Breast epithelium (tissue), 4 donors: ENCODE data around the gene PPP1R18. TPM values are rescaled to one million over a fixed set of nuclear protein-coding genes. Genes with fewer than 3 reads are reported as not detected.

Experiments
- DNase-seq, 2 donors: peaks; one replicate each; pipeline ENCODE4 v3.0.0-alpha.2; 2019; ENCODE audit warnings: low spot score in 2 of 2
- H3K27ac ChIP-seq, 2 donors: fragments of 200-600 bp; sonication (generic) in 1 of 2; one replicate each; pipeline ENCODE4 v1.5.1; 2016 to 2019; ENCODE audit warnings: mild to moderate bottlenecking in 1 of 2
- H3K27me3 ChIP-seq, 2 donors: fragments of 200-600 bp; sonication (generic) in 1 of 2; one replicate each; pipeline versions ENCODE4 v1.5.1 to v1.6.0; 2017 to 2019; ENCODE audit warnings: control low read depth in 1 of 2, mild to moderate bottlenecking in 1 of 2
- H3K36me3 ChIP-seq: fragments of 200-600 bp; one replicate; pipeline ENCODE4 v1.5.1; 2019
- H3K4me1 ChIP-seq, 2 donors: fragments of 200-600 bp; sonication (generic); one replicate each; pipeline ENCODE4 v1.5.1; 2016 to 2019; ENCODE audit warnings: control low read depth in 1 of 2
- H3K4me3 ChIP-seq, 3 donors: fragments of 200-600 bp; sonication (generic); 1 replicate in 2 of 3; 2 replicates in 1 of 3; pipeline ENCODE4 v1.5.1; 2016 to 2019; ENCODE audit warnings: mild to moderate bottlenecking in 3 of 3, moderate library complexity in 2 of 3
- H3K9me3 ChIP-seq, 2 donors: fragments of 200-600 bp; sonication (generic) in 1 of 2; one replicate each; pipeline ENCODE4 v1.5.1; 2016 to 2019; ENCODE audit warnings: control low read depth in 1 of 2
- POLR2A ChIP-seq: fragments of 450-650 bp; IDR thresholded peaks from one replicate; pipeline ENCODE4 v1.6.1; 2016; ENCODE audit warnings: antibody characterized with exemption, mild to moderate bottlenecking, moderate library complexity
- POLR2AphosphoS5 ChIP-seq, 3 donors: sonication (generic); formaldehyde crosslinking; IDR thresholded peaks; one replicate each; pipeline ENCODE4 v1.6.1; 2017; ENCODE audit warnings: antibody characterized with exemption in 3 of 3
- intact Hi-C: fragments of 100-400 bp; cut with DNase I; formaldehyde crosslinking; loops from one replicate; pipeline ENCODE4 v1.15.1; 2023; ENCODE audit warnings: low total_unique reads
- total RNA-seq, 3 donors: library from RNA; depleted of rRNA; stranded (reverse); fragments of >200 nt; gene quantifications; one replicate each; pipeline ENCODE4 v1.1.0, GENCODE V29; 2016
- TF ChIP-seq, protein P1 (sequence below), 3 donors: fragments of 450-650 bp; IDR thresholded peaks; one replicate each; pipeline ENCODE4 v1.5.1; 2016 to 2017; ENCODE audit warnings: antibody characterized with exemption in 3 of 3, mild to moderate bottlenecking in 3 of 3, moderate library complexity in 3 of 3

The PPP1R18 gene
- total RNA-seq, 3 donors from 2014 or later = 18.3 to 41.6 (median 20.0) TPM

DNA sequence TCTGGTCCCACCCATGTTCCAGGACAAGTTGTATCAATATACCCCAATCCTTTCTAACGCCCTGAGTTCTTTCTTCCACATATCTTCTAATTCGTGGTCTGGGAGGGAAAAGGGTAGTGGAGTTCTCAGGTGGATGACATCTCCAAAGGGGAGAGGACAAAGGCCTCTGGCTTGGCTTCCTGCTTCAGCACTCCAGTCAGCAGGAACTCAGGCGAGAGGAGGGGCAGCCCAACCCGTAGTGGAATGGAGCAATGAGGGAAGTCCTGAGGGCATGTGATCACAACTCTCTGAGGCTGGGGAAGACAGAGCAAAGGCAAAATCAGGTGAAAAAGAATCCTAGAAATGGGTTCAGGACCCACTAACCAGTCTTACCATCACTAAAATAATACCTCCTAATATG is 13.9 kb upstream of the PPP1R18 start:
- Histone ChIP-seq H3K27me3 (no peaks in the 10 kb centered on the region), H3K27ac (no peak overlapping the region), H3K4me3 (no peak overlapping the region), H3K9me3 (no peaks in the 10 kb centered on the region), H3K36me3 (no peaks in the 10 kb centered on the region), H3K4me1 (no peaks in the 10 kb centered on the region)
- DNase-seq = no peak
- TF ChIP-seq POLR2A (no peak), POLR2AphosphoS5 (IDR thresholded peaks at IDR 0.05) (no peak)
- TF ChIP-seq, protein P1, sequence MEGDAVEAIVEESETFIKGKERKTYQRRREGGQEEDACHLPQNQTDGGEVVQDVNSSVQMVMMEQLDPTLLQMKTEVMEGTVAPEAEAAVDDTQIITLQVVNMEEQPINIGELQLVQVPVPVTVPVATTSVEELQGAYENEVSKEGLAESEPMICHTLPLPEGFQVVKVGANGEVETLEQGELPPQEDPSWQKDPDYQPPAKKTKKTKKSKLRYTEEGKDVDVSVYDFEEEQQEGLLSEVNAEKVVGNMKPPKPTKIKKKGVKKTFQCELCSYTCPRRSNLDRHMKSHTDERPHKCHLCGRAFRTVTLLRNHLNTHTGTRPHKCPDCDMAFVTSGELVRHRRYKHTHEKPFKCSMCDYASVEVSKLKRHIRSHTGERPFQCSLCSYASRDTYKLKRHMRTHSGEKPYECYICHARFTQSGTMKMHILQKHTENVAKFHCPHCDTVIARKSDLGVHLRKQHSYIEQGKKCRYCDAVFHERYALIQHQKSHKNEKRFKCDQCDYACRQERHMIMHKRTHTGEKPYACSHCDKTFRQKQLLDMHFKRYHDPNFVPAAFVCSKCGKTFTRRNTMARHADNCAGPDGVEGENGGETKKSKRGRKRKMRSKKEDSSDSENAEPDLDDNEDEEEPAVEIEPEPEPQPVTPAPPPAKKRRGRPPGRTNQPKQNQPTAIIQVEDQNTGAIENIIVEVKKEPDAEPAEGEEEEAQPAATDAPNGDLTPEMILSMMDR (IDR thresholded peaks at IDR 0.05) = no peak
- intact Hi-C loops = no loop called here

DNA sequence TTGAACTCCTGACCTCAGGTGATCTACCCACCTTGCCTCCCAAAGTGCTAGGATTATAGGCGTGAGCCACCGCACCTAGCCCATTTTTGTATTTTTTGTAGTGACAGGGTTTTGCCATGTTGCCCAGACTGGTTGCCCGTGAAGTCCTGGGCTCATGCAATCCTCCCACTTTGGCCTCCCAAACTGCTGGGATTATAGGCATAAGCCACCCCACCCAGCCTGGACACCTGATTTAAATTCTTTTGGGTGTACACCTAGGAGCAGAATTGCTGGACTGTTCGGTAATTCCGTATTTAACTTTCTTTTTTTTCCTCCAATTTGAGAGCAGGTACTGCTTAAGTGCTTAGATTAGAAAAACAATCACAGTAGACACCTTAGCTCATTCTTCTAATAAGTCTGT is 10.0 kb upstream of the PPP1R18 start:
- intact Hi-C loops = no loop called here
- peak overlapping the region in 1 of 2 donors; percentile 73 for H3K27ac ChIP-seq
- TF ChIP-seq POLR2AphosphoS5 (IDR thresholded peaks at IDR 0.05) (no peak), POLR2A (no peak)
- TF ChIP-seq, protein P1 (IDR thresholded peaks at IDR 0.05) = no peak
- no peaks in the 10 kb centered on the region for H3K36me3 ChIP-seq
- DNase-seq = no peak
- no peaks in the 10 kb centered on the region for H3K27me3 ChIP-seq
- no peak overlapping the region for H3K4me3 ChIP-seq
- no peaks in the 10 kb centered on the region for H3K4me1 ChIP-seq
- H3K9me3 ChIP-seq = no peaks in the 10 kb centered on the region

DNA sequence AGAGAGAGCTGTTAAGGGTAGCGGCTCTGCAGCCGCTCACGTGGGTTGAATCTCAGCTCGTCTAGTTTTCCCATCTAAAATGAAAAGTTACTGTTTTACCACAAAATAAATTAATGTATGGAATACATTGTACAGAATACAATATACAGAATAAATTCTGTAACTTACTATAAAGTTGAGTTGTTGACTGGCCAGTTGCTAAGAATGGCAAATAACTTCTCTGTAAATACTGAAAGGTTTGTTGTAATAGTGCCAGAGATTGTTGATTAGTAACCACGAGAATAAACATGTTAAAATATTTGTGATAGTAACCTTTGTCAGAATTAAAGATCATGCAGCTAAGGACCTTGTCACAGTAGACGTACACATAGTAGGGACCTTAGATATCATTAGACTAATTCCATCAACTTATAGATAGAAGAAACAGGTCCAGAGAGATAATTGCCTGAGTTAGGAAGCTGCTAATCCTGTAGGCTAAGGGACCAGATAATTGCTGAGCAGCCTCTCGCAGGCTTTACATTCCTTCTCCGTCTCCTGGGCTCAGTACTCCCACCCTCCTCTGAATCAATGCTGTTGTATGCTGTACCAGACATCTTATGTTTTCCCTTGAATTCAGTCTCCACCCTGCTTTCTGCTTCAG is 4.9 kb upstream of the PPP1R18 start:
- Histone ChIP-seq H3K27ac (peak overlapping the region; percentile 96 to 97), H3K4me1 (peaks cover 5 to 18% of the 10 kb centered on the region in 2 donors), H3K27me3 (no peaks in the 10 kb centered on the region), H3K9me3 (no peaks in the 10 kb centered on the region), H3K36me3 (no peaks in the 10 kb centered on the region), H3K4me3 (peak overlapping the region; percentile 65 to 72 (median 66))
- intact Hi-C loops = no loop called here
- TF ChIP-seq POLR2A (no peak), POLR2AphosphoS5 (IDR thresholded peaks at IDR 0.05) (no peak)
- TF ChIP-seq, protein P1 (IDR thresholded peaks at IDR 0.05) = no peak
- no peak for DNase-seq

DNA sequence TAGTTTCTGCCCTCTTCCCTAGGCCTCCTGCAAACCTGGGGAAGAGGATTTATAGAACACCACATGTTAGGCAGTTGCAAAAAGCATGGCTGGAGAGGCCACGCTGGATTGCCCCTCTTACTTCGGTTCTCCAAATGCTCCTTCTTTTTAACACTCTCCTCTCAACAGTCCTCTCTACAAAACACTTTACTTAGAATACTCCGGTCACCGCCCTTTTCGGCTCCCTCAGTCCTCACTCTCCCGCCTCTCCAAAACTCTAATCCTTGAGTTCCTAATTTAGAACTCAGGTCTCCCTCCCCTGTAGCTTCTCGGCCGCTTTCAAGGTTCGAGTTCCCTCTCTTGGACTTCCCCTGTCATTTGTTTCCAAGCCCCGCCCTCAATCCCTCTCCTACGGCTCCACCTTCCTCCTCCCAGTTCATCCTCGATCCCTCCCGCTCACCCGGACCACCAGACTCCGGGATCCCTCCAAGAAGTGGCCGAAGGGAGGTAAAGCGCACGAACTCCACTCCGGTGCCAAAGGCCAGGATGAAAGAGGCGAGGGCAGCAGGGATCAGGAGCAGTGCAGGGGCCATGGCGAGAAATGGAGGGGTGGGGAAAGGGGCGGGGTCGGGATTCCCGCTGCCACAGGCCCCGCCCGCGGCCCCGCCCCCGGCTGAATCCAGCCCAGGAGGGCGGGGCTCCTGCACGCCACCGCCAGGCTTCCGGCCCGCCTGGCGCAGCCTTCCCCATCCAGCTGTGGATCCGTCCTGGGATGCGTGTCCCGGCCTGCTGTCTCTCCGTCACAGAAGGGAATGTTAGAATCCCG is 4.2 kb upstream of the PPP1R18 start, which contains the start of gene NRM:
NRM (minus strand) TSS at position 582 of the 805 bp plus-strand sequence; CDS start at position 572, 10 bp downstream.
- H3K27me3 ChIP-seq = no peaks in the 10 kb centered on the region
- H3K4me1 ChIP-seq = peaks cover 5 to 18% of the 10 kb centered on the region in 2 donors
- H3K9me3 ChIP-seq = no peaks in the 10 kb centered on the region
- TF ChIP-seq, protein P1 (IDR thresholded peaks at IDR 0.05) = no peak
- TF ChIP-seq POLR2AphosphoS5 (IDR thresholded peaks at IDR 0.05) = peak; percentile 39 to 84 (median 71)
- TF ChIP-seq POLR2A = no peak
- intact Hi-C loops = no loop called here
- no peaks in the 10 kb centered on the region for H3K36me3 ChIP-seq
- peak within 1 kb of the TSS; percentile 65 to 72 (median 66) for H3K4me3 ChIP-seq
- peak within 1 kb of the TSS; percentile 96 to 97 for H3K27ac ChIP-seq
- peak; percentile 81 to 90 for DNase-seq

DNA sequence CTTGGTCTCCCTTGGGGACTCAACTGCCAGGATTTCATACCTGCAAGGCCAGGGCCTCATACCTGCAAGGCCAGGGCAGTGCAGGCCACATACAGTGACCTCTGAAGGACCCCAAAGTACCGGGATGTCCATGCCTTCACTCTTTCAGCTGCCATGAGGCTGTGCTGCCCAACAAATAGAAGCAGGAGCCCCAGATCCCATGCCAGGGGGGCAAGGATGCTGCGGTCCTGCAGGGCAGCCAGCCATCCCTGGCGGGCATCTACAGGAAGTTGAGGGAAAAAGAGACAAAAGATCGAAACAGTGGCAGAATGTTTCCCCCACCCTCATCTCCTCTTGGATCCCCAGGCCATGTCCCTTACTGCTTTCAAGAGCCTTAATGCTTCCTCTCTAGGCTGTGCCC is 3.5 kb upstream of the PPP1R18 start:
- TF ChIP-seq, protein P1 (IDR thresholded peaks at IDR 0.05) = no peak
- no peak for TF ChIP-seq POLR2AphosphoS5 (IDR thresholded peaks at IDR 0.05)
- no peak for TF ChIP-seq POLR2A
- H3K36me3 ChIP-seq = no peaks in the 10 kb centered on the region
- peak overlapping the region; percentile 96 to 97 for H3K27ac ChIP-seq
- no peaks in the 10 kb centered on the region for H3K27me3 ChIP-seq
- peaks cover 5 to 18% of the 10 kb centered on the region in 2 donors for H3K4me1 ChIP-seq
- peak overlapping the region; percentile 65 to 72 (median 66) for H3K4me3 ChIP-seq
- H3K9me3 ChIP-seq = no peaks in the 10 kb centered on the region
- DNase-seq = no peak
- intact Hi-C loops = no loop called here
